Activated naive CD8-positive, alpha-beta T cell treated with anti-CD3 and anti-CD28 coated beads, Interleukin-2, amount 10 ng/mL, durations not matched to agents 7 days and 5 days (primary cell): Measurements from ENCODE around the gene CDC14A. TPM values are rescaled to one million over a fixed set of nuclear protein-coding genes. Genes with fewer than 3 reads are reported as not detected.
A peak's percentile ranks its signal among the peaks of the same experiment; 100 is the strongest.

Experiments used
- ATAC-seq: fragments of 150-1000 bp; cut with Tn5 transposase; one replicate; pipeline ENCODE4 v1.10.0; 2021; ENCODE audit warnings: low read depth, moderate library complexity
- POLR2A ChIA-PET: fragments of 350-600 bp; sonication (Branson Sonifier 250); formaldehyde crosslinking; loops from one replicate; lab custom pipeline; 2021; ENCODE audit warnings: antibody characterized with exemption; lab: Charles Lee
- DNase-seq: peaks from one replicate; pipeline ENCODE4 v3.0.0; 2021
- H3K27ac Mint-ChIP-seq: one replicate; pipeline ENCODE4 v1.8.0; 2022; ENCODE audit warnings: mild to moderate bottlenecking, mixed read lengths
- H3K27me3 Mint-ChIP-seq: one replicate; pipeline ENCODE4 v1.8.0; 2022; ENCODE audit warnings: mild to moderate bottlenecking, moderate library complexity, mixed read lengths
- H3K36me3 Mint-ChIP-seq: one replicate; pipeline ENCODE4 v1.8.0; 2021; ENCODE audit warnings: mild to moderate bottlenecking, mixed read lengths
- H3K4me1 Mint-ChIP-seq: one replicate; pipeline ENCODE4 v1.8.0; 2021; ENCODE audit warnings: mixed read lengths
- H3K4me3 Mint-ChIP-seq: one replicate; pipeline ENCODE4 v1.8.0; 2022; ENCODE audit warnings: mild to moderate bottlenecking, moderate library complexity, mixed read lengths
- H3K9me3 Mint-ChIP-seq: one replicate; pipeline ENCODE4 v1.8.0; 2021; ENCODE audit warnings: mixed read lengths
- total RNA-seq, 2 experiments: library from RNA; stranded (reverse); gene quantifications; one replicate each; pipeline ENCODE4 v1.2.3, GENCODE V29; 2021

Gene CDC14A
- total RNA-seq, 2 experiments from 2014 or later, result 39.9 to 44.9 TPM

DNA sequence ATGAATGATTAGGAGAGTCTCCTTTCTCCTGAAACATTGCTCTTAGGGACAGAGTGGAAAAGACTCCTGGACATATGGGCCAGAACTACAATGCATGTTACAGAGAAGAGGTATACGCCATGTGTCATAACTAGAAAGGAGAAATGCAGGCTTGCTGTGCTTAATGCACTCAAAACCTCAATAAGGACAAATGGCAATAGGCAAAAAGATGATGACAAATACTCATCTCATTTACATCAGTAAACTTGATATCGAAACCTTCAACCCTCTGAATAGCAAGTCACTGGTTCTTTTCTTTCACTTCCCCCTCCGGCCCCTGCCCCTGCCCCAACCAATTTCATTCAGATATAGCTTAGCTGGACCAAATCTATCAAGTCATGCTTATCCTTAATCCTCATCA, 183.7 kb downstream of the CDC14A start:
- H3K27ac Mint-ChIP-seq, result no peak overlapping the region
- H3K4me1 Mint-ChIP-seq, result peaks cover 27% of the 10 kb centered on the region
- no peaks in the 10 kb centered on the region for H3K9me3 Mint-ChIP-seq
- POLR2A ChIA-PET, result interaction anchor here (0.6 kb wide), 1 partner anchor 727 kb away, joined by 5 read pairs; no protein-coding TSS in a partner anchor
- DNase-seq (no peak), ATAC-seq (no peak)
- H3K27me3 Mint-ChIP-seq, result peaks cover 47% of the 10 kb centered on the region
- H3K36me3 Mint-ChIP-seq, result no peaks in the 10 kb centered on the region
- H3K4me3 Mint-ChIP-seq, result no peak overlapping the region

DNA sequence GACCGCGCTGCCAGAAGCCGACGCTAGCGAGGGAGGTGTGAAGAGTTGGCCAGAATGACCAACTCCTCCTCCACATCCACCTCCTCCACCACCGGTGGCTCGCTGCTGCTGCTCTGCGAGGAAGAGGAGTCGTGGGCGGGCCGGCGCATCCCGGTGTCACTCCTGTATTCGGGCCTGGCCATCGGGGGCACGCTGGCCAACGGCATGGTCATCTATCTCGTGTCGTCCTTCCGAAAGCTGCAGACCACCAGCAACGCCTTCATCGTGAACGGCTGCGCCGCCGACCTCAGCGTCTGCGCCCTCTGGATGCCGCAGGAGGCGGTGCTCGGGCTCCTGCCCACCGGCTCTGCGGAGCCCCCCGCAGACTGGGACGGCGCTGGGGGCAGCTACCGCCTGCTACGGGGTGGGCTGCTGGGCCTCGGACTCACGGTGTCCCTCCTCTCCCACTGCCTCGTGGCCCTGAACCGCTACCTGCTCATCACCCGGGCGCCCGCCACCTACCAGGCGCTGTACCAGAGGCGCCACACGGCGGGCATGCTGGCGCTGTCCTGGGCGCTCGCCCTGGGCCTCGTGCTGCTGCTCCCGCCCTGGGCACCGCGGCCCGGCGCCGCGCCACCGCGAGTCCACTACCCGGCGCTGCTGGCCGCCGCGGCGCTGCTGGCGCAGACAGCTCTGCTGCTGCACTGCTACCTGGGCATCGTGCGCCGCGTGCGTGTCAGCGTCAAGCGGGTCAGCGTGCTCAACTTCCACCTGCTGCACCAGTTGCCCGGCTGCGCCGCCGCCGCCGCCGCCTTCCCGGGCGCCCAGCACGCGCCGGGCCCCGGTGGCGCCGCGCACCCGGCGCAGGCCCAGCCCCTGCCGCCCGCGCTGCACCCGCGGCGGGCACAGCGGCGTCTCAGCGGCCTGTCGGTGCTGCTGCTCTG, 186.9 kb downstream of the CDC14A start:
- Mint-ChIP-seq H3K27ac (no peak overlapping the region), H3K27me3 (peaks cover 64% of the 10 kb centered on the region), H3K9me3 (no peaks in the 10 kb centered on the region), H3K4me3 (peak overlapping the region; percentile 47), H3K36me3 (no peaks in the 10 kb centered on the region), H3K4me1 (peaks cover 7% of the 10 kb centered on the region)
- POLR2A ChIA-PET, result no interaction called here
- ATAC-seq (peak; percentile 53), DNase-seq (peak; percentile 67)

DNA sequence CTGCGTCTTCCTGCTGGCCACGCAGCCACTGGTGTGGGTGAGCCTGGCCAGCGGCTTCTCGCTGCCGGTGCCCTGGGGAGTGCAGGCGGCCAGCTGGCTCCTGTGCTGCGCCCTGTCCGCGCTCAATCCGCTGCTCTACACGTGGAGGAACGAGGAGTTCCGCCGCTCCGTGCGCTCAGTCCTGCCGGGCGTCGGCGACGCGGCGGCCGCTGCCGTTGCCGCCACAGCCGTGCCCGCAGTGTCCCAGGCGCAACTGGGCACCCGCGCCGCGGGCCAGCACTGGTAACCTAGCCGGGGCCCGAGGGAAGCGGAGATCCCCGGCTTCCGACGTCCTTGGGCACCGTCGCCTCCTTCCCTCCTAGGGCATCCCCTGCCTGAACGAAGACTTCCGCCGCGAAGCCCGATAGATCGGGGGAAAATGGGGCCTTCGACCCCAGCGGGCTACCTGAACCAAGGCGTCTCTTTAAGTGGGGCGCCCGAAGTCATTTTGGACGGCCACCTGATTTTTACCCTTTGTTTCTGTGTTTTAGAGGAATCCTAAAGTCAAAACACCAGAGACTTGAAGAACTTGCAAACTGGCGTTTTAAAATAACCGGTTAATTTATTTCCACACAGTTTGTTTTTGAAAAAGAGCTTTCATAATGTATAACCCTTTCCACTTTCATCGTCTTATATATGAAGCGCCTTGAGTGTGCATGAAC, 187.7 kb downstream of the CDC14A start:
- Mint-ChIP-seq H3K4me3 (peak overlapping the region; percentile 62), H3K36me3 (no peaks in the 10 kb centered on the region), H3K4me1 (peaks cover 8% of the 10 kb centered on the region), H3K27me3 (peaks cover 60% of the 10 kb centered on the region), H3K9me3 (no peaks in the 10 kb centered on the region), H3K27ac (no peak overlapping the region)
- POLR2A ChIA-PET, result no interaction called here
- DNase-seq (no peak), ATAC-seq (peak; percentile 55)

DNA sequence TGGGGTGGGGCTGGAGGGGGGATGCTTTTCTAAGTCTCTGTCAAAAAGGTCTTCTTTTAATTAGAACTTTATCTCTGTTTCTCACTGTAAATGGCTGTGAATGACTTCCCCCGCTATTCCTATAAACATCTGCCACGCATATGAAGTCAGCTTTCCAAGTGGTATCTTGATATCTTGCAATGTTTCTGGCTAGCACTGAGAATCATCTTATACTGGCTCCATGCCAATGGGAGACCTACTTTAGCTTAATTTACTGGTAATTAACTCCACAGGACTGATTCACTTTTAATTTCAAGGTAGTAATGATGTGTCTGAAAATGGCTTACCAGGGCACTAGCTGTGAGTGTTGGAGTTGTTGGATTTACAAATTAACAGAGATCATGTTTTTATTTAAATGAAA, 190.0 kb downstream of the CDC14A start:
- peaks cover 43% of the 10 kb centered on the region for H3K27me3 Mint-ChIP-seq
- H3K9me3 Mint-ChIP-seq, result no peaks in the 10 kb centered on the region
- peaks cover 8% of the 10 kb centered on the region for H3K4me1 Mint-ChIP-seq
- DNase-seq (no peak), ATAC-seq (no peak)
- no peak overlapping the region for H3K4me3 Mint-ChIP-seq
- H3K27ac Mint-ChIP-seq, result no peak overlapping the region
- POLR2A ChIA-PET, result no interaction called here
- H3K36me3 Mint-ChIP-seq, result no peaks in the 10 kb centered on the region

DNA sequence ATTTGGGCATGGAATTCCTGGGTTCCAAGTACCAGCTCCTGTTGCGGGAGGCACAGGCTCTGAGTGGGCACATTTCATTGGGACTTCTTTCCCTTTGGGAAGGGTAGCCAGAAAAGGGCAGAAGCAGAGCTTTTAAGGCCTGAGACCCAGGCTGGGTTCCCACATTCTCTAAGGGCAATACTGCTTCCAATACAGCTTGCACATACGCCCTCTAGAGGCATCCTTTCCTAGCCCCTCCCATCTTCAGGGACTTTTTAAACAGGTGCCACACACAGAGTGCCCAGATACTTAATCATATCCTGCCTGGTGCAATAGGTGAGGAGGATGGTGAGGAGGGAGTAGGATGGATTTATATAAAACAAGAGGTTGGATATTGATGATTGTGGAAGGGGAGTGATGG, 191.3 kb downstream of the CDC14A start:
- Mint-ChIP-seq H3K27me3 (peaks cover 32% of the 10 kb centered on the region), H3K27ac (no peak overlapping the region), H3K9me3 (no peaks in the 10 kb centered on the region), H3K4me3 (no peak overlapping the region), H3K36me3 (no peaks in the 10 kb centered on the region), H3K4me1 (peaks cover 5% of the 10 kb centered on the region)
- POLR2A ChIA-PET, result no interaction called here
- no peak for DNase-seq
- peak; percentile 53 for ATAC-seq

DNA sequence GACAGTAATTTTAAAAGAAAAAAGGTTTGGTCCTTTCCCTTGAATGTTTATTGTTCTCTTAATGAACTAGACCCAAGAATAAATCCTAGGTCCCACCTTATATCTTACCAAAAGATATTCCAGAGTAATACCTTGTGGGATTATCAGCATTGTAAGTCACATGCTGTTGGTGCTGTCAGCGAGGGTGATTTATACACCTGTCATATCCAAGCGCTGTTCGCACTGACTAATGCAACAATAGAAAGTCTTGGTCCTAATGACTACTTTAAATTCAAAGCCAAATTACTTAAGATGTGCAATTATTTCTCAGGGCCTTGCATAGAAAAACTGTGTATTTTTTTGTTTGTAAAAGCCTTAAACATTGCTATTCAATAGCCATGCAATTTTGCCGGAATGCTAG, 192.5 kb downstream of the CDC14A start:
- no peak for DNase-seq

DNA sequence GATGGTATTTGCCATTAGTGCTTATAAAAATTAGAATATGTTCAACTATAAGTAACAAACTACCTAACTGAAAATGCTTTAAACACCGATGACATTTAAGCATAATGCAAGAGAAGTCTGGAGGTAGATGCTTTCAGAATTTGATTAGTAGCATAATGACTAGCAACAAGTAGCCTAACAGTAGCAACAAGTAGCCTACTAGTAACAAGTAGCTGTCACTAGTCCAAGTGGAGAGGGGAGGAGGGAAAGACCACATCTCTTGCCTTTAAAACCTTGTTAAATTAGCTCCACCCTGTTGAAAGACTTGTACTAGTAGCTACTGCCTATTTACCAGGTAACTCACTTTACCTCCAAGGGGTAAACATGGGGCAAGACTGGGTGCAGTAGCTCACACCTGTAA, 193.5 kb downstream of the CDC14A start:
- ATAC-seq (no peak), DNase-seq (no peak)
- peaks cover 23% of the 10 kb centered on the region for H3K27me3 Mint-ChIP-seq
- H3K27ac Mint-ChIP-seq, result no peak overlapping the region
- no peak overlapping the region for H3K4me3 Mint-ChIP-seq
- peaks cover 2% of the 10 kb centered on the region for H3K9me3 Mint-ChIP-seq
- H3K4me1 Mint-ChIP-seq, result peaks cover 3% of the 10 kb centered on the region
- POLR2A ChIA-PET, result no interaction called here
- H3K36me3 Mint-ChIP-seq, result no peaks in the 10 kb centered on the region

More for the DNA sequence above, 192.5 kb downstream of the CDC14A start:
- H3K36me3 Mint-ChIP-seq, result no peaks in the 10 kb centered on the region
- POLR2A ChIA-PET, result no interaction called here
- no peak for ATAC-seq
- H3K27me3 Mint-ChIP-seq, result peaks cover 29% of the 10 kb centered on the region
- no peak overlapping the region for H3K4me3 Mint-ChIP-seq
- peaks cover 5% of the 10 kb centered on the region for H3K4me1 Mint-ChIP-seq
- no peaks in the 10 kb centered on the region for H3K9me3 Mint-ChIP-seq
- H3K27ac Mint-ChIP-seq, result no peak overlapping the region

DNA sequence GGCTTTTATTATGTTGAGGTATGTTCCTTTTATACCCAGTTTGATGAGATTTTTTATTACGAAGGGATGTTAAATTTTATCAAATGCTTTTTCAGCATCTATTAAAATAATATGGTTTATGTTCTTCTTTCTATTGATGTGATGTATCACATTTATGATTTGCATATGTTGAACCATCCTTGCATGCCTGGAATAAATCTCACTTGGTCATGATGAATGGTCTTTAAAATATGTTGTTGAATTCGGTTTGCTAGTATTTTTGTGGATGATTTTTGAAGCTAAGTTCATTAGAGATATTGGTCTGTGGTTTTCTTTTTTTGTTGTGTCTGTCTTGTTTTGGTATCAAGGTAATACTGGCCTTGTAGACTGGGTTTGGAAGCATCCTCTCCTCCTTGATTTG, 199.7 kb downstream of the CDC14A start:
- H3K36me3 Mint-ChIP-seq, result peaks cover 16% of the 10 kb centered on the region
- H3K4me3 Mint-ChIP-seq, result no peak overlapping the region
- DNase-seq, result no peak
- peaks cover 25% of the 10 kb centered on the region for H3K9me3 Mint-ChIP-seq
- no peak overlapping the region for H3K27ac Mint-ChIP-seq
- POLR2A ChIA-PET, result no interaction called here
- H3K27me3 Mint-ChIP-seq, result peaks cover 11% of the 10 kb centered on the region
- no peak for ATAC-seq
- no peaks in the 10 kb centered on the region for H3K4me1 Mint-ChIP-seq

DNA sequence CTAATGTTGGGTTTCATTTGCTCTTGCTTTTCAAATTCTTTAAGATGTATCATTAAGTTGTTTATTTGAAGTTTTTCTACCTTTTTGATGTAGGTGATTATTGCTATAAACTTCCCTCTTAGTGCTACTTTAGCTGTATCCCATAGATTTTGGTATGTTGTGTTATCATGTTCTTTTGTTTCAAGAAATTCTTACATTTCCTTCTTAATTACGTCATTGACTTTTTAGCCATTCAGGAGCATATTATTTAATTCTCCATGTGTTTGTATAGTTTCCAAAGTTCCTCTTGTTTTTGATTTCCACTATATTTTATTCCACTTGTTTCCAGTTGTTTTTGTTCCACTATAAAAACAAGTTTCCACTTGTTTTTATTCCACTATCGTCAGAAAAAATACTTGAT, 200.6 kb downstream of the CDC14A start:
- ATAC-seq (no peak), DNase-seq (no peak)
- Mint-ChIP-seq H3K4me1 (no peaks in the 10 kb centered on the region), H3K27me3 (peaks cover 11% of the 10 kb centered on the region), H3K36me3 (peaks cover 21% of the 10 kb centered on the region), H3K9me3 (peaks cover 29% of the 10 kb centered on the region), H3K4me3 (no peak overlapping the region), H3K27ac (no peak overlapping the region)
- POLR2A ChIA-PET, result no interaction called here

DNA sequence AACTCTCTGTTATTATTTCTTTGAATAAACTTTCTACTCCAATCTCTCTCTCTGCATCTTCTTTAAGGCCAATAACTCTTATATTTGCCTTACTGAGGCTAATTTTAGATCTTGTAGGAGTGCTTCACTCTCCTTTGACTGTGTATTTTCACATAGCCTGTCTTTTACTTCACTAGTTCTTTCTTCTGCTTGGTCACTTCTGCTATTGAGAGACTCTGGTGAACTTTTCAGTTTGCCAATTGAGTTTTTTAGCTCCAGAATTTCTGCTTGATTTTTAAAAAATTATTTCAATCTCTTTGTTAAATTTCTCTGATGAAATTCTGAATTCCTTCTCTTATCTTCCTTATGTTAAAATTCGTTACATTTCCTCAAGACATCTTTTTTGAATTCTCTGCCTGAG, 203.9 kb downstream of the CDC14A start:
- DNase-seq, result no peak
- H3K4me1 Mint-ChIP-seq, result no peaks in the 10 kb centered on the region
- POLR2A ChIA-PET, result no interaction called here
- no peak for ATAC-seq
- no peak overlapping the region for H3K4me3 Mint-ChIP-seq
- peaks cover 23% of the 10 kb centered on the region for H3K36me3 Mint-ChIP-seq
- H3K27ac Mint-ChIP-seq, result no peak overlapping the region
- H3K9me3 Mint-ChIP-seq, result peaks cover 27% of the 10 kb centered on the region
- peaks cover 7% of the 10 kb centered on the region for H3K27me3 Mint-ChIP-seq

DNA sequence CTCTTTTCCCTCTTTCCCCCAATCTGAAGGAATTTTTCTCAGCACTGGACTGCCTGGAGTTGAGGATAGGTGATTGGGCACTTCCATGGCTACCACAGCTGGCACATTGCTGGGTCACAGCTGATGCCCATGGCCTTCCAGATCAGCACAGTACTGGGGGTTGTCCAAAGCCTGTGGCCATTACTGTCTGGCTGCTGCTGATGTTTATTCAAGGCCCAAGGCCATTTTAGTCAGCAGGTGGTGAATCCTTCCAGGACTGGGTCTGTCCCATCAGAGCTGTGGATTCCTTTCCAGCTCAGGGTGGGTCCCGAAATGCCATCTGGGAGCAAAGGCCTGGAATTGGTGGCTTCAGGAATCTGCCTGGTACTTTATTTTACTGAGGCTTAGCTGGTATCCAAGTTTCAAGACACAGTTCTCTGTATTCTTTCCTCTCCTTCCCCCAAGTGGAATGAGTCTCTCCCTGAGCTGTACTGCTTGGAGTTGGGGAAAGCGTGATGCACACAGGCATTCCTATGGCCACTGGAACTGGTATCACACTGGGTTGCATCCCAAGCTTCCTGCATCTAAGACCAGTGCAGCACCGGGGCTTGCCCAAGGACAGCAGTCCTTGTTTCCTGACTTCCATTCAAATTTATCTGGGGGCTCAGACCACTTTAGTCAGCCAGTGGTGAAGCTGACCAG, 204.8 kb downstream of the CDC14A start:
- no peaks in the 10 kb centered on the region for H3K4me1 Mint-ChIP-seq
- H3K9me3 Mint-ChIP-seq, result peaks cover 26% of the 10 kb centered on the region
- no peak for DNase-seq
- peaks cover 12% of the 10 kb centered on the region for H3K27me3 Mint-ChIP-seq
- no peak overlapping the region for H3K4me3 Mint-ChIP-seq
- POLR2A ChIA-PET, result no interaction called here
- H3K36me3 Mint-ChIP-seq, result peaks cover 23% of the 10 kb centered on the region
- H3K27ac Mint-ChIP-seq, result no peak overlapping the region
- no peak for ATAC-seq

DNA sequence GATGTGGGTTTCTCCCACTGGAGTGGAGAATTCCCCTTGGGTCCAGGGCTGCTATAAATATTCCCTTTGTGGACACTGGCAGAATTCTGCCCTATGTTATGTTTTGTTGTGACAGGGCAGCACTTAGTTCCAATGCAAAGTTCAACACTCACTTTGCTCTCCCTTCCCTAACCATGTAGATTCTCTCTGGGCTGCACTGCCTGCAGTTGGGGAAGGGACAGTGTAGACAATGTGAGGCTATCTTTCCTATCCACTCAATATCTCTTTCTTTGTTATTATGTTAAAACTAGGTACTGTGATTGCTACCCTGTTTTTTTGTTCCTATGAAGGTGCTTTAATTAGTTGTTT, 205.3 kb downstream of the CDC14A start:
- H3K4me1 Mint-ChIP-seq, result no peaks in the 10 kb centered on the region
- POLR2A ChIA-PET, result no interaction called here

DNA sequence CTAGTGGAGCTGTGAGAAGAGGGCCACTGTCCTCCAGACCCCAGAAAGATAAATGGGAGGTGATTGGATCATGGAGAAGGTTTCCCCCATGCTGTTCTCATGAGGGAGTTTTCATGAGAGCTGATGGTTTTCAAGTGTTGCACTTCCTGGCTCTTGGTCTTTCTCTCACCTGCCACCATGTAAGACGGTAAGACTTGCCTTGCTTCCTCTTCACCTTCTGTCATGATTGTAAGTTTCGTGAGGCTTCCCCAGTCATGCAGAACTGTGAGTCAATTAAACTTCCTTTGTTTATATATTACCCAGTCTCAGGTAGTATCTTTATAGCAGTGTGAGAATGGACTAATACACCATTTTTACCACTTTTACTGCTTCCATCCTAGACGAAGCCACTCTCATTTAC, 213.2 kb downstream of the CDC14A start:
- POLR2A ChIA-PET, result no interaction called here
- no peak for ATAC-seq

More for the DNA sequence above, 205.3 kb downstream of the CDC14A start:
- Mint-ChIP-seq H3K36me3 (peaks cover 20% of the 10 kb centered on the region), H3K9me3 (peaks cover 22% of the 10 kb centered on the region), H3K27ac (no peak overlapping the region), H3K27me3 (peaks cover 14% of the 10 kb centered on the region), H3K4me3 (no peak overlapping the region)
- ATAC-seq (no peak), DNase-seq (no peak)

More for the DNA sequence above, 213.2 kb downstream of the CDC14A start:
- peaks cover 3% of the 10 kb centered on the region for H3K9me3 Mint-ChIP-seq
- H3K4me1 Mint-ChIP-seq, result peaks cover 2% of the 10 kb centered on the region
- peaks cover 1% of the 10 kb centered on the region for H3K36me3 Mint-ChIP-seq
- no peak overlapping the region for H3K4me3 Mint-ChIP-seq
- DNase-seq, result no peak
- H3K27me3 Mint-ChIP-seq, result peaks cover 19% of the 10 kb centered on the region
- H3K27ac Mint-ChIP-seq, result no peak overlapping the region
